ENCODE measurements around the gene ZNF850. TPM values are rescaled to one million over a fixed set of nuclear protein-coding genes. Genes with fewer than 3 reads are reported as not detected.
A peak's percentile ranks its signal among the peaks of the same experiment; 100 is the strongest.

Gene ZNF850
- 13.5 and 16.7 TPM in 2 replicates for total RNA-seq
- long read RNA-seq, full-length matches to known transcripts = 1 of 3 reads
- long read RNA-seq, partial matches to known transcripts = 1 of 3 reads
- long read RNA-seq, other reads (novel, unspliced or antisense) = 1 of 3 reads

DNA sequence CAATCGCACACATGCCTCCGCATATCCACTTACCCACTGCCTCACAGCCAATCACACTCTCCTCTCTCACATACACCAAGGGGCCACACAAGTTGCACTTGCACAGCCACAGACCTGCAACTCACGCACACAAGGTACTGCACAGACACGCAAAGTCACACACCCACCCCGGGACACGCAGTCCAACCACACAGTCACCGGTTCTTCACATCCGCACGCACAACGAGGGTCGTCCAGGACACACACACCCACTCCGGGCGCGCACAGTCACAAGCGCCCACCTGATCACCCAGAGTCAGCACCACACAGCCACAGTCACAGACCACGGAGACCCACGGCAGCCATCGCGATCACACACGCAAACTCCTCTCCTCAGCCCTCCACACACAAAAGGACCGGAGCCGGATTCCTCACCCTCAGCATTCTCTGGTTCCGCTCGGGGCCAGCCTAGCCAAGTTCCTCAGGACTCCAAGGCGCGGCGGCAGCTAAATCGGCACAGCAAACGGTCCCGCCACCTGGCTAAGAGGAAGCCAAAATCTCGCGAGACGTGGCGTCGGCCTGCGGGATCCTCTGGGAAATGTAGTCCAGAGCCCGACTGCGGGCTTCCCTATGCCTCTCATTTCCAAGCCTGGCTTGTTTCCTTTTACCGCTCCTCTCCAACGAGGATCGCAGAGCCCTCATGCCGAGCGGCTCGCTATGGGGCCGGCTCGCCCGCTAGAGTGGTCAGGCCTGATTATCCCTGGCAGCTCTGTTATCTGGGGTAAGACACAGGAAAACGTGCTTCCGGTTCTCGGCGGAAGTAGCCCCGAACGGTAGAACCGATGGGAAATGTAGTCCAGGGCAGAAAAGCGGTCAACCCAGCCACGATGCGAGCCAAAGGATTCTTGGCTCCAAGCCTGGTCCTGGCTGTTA, at the start of gene ZNF850:
TSS of gene ZNF850 (minus strand) at position 497 of the 912 bp plus-strand sequence. CDS start 10,201 bp downstream, outside the sequence.
- H3K27ac Mint-ChIP-seq (ENCODE audit: unreplicated experiment) = peak within 1 kb of the TSS; percentile 98
- peaks cover 39% of the 10 kb centered on the region for H3K36me3 Mint-ChIP-seq (ENCODE audit: low read depth)
- DNase-seq (ENCODE audit: low read depth, low spot score) = peak; percentile 89
- H3K9me3 Mint-ChIP-seq = peaks cover 11% of the 10 kb centered on the region
- TF ChIP-seq, protein P1, sequence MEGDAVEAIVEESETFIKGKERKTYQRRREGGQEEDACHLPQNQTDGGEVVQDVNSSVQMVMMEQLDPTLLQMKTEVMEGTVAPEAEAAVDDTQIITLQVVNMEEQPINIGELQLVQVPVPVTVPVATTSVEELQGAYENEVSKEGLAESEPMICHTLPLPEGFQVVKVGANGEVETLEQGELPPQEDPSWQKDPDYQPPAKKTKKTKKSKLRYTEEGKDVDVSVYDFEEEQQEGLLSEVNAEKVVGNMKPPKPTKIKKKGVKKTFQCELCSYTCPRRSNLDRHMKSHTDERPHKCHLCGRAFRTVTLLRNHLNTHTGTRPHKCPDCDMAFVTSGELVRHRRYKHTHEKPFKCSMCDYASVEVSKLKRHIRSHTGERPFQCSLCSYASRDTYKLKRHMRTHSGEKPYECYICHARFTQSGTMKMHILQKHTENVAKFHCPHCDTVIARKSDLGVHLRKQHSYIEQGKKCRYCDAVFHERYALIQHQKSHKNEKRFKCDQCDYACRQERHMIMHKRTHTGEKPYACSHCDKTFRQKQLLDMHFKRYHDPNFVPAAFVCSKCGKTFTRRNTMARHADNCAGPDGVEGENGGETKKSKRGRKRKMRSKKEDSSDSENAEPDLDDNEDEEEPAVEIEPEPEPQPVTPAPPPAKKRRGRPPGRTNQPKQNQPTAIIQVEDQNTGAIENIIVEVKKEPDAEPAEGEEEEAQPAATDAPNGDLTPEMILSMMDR (conservative IDR thresholded peaks at IDR 0.05) = no peak
- H3K27me3 Mint-ChIP-seq (ENCODE audit: low read depth) = no peaks in the 10 kb centered on the region
- H3K4me1 Mint-ChIP-seq = peaks cover 21% of the 10 kb centered on the region
- peak within 1 kb of the TSS; percentile 96 for H3K4me3 Mint-ChIP-seq

DNA sequence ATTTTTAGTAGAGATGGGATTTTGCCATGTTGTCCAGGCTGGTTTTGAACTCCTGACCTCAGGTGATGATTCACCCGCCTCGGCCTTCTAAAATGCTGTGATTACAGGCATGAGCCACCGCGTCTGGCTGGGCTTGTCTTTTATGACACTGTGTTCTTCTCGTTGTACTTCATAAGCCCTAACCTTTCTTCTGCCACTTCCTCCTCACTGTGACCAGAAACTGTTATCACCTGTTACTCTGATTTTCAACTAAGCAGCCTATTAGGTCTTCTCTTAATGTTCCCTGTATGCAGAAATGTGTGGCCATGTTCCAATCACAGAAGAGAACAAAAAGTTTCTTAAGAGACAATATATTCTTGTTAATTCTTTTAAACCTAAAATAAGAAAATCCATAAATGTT, 49.2 kb upstream of the ZNF850 start:
- TF ChIP-seq, protein P1 (conservative IDR thresholded peaks at IDR 0.05) = no peak
- Mint-ChIP-seq H3K27me3 (ENCODE audit: low read depth) (no peaks in the 10 kb centered on the region), H3K4me3 (no peak overlapping the region), H3K36me3 (ENCODE audit: low read depth) (peaks cover 81% of the 10 kb centered on the region), H3K9me3 (peaks cover 42% of the 10 kb centered on the region), H3K27ac (ENCODE audit: unreplicated experiment) (no peak overlapping the region), H3K4me1 (no peaks in the 10 kb centered on the region)
- no peak for DNase-seq (ENCODE audit: low read depth, low spot score)

DNA sequence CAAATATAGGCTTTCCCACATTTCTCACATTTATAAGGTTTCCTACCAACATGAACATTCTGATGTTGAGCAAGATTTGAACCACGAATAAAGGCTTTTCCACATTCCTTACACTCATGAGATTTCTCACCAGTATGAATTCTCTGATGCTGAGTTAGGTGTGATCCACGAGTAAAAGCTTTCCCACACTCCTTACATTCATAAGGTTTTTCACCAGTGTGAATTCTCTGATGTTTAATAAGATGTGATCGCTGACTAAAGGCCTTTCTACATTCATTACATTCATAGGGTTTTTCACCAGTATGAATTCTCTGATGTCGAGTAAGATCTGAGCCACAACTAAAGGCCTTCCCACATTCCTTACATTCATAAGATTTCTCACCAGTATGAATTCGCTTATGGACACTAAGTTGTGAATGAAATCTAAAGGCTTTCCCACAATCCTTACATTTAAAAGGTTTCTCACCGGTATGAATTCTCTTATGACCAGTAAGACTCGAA, 46.6 kb upstream of the ZNF850 start:
- H3K9me3 Mint-ChIP-seq = peaks cover 27% of the 10 kb centered on the region
- no peak overlapping the region for H3K4me3 Mint-ChIP-seq
- TF ChIP-seq, protein P1 (conservative IDR thresholded peaks at IDR 0.05) = no peak
- H3K27me3 Mint-ChIP-seq (ENCODE audit: low read depth) = no peaks in the 10 kb centered on the region
- no peak overlapping the region for H3K27ac Mint-ChIP-seq (ENCODE audit: unreplicated experiment)
- no peak for DNase-seq (ENCODE audit: low read depth, low spot score)
- no peaks in the 10 kb centered on the region for H3K4me1 Mint-ChIP-seq
- H3K36me3 Mint-ChIP-seq (ENCODE audit: low read depth) = peaks cover 66% of the 10 kb centered on the region

DNA sequence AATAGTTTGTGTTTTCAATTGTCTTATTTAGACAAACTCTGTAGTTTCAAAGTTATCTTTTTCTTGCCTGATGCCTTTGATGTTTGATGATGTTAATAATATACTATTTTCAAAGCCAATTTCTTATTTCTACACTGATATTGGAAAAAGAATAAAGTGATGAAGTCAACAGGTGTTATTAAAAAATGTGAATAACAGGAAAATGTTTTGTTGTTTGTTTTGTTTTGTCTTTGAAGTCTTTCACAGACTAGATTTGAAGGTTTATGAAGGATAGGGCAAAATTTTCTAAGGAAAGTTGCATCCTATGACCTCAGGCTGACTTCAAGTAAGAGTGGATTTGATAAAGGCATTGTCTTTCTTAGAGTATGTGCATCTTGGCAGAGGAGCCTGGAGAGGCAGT, 34.4 kb upstream of the ZNF850 start:
- peaks cover 27% of the 10 kb centered on the region for H3K9me3 Mint-ChIP-seq
- peaks cover 48% of the 10 kb centered on the region for H3K36me3 Mint-ChIP-seq (ENCODE audit: low read depth)
- TF ChIP-seq, protein P1 (conservative IDR thresholded peaks at IDR 0.05) = no peak
- no peak overlapping the region for H3K4me3 Mint-ChIP-seq
- no peaks in the 10 kb centered on the region for H3K4me1 Mint-ChIP-seq
- H3K27me3 Mint-ChIP-seq (ENCODE audit: low read depth) = no peaks in the 10 kb centered on the region
- no peak for DNase-seq (ENCODE audit: low read depth, low spot score)
- no peak overlapping the region for H3K27ac Mint-ChIP-seq (ENCODE audit: unreplicated experiment)

DNA sequence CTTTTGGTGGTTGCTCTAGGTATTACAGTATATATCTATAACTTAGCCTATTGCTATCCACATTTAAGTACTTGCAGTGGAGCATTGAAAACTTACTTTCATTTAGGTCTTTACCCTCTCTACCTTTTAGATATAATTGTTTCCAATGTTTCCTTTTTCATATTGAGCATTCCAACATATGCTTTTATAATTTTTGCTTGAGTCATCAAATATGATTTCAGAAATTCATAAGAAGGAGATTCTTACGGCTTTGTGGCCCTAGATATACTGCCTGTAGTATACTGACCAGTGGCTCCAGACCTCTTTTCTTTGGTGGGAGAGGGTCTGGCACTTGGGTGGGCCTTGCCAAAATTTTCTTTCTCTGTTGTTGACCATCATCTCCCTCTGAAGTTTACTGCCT, 32.8 kb upstream of the ZNF850 start:
- no peaks in the 10 kb centered on the region for H3K27me3 Mint-ChIP-seq (ENCODE audit: low read depth)
- DNase-seq (ENCODE audit: low read depth, low spot score) = no peak
- H3K4me3 Mint-ChIP-seq = no peak overlapping the region
- H3K4me1 Mint-ChIP-seq = no peaks in the 10 kb centered on the region
- TF ChIP-seq, protein P1 (conservative IDR thresholded peaks at IDR 0.05) = no peak
- peaks cover 34% of the 10 kb centered on the region for H3K36me3 Mint-ChIP-seq (ENCODE audit: low read depth)
- H3K27ac Mint-ChIP-seq (ENCODE audit: unreplicated experiment) = no peak overlapping the region
- peaks cover 23% of the 10 kb centered on the region for H3K9me3 Mint-ChIP-seq

Data from neural crest cell (in vitro differentiated cells).